Measurements from ENCODE around the gene INSYN2B. TPM values are rescaled to one million over a fixed set of nuclear protein-coding genes. Genes with fewer than 3 reads are reported as not detected.

Gene INSYN2B
- total and polyA plus RNA-seq, 4 donors: 0.10 to 0.63 (median 0.12) TPM; not detected in 1

DNA sequence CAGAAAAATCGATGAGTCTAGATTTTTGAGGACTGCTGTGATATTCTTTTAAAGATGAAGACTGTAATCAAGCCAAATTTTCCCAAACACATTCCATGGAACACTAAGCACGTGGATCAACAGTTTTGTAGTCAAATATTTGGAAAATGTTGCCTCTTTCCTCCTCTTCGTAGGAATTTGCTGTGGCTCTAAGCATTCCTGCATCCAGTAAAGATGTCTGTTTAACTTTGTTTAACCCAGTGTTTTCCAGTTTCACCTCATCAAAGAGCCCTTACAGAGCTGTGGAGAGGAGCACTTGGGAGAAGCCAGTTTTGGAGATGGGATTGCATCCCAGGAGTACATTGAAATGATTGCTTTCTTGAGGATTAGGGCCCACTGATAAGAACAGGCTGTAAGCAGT is 58.9 kb downstream of the INSYN2B start:
- TF ChIP-seq, protein P1, sequence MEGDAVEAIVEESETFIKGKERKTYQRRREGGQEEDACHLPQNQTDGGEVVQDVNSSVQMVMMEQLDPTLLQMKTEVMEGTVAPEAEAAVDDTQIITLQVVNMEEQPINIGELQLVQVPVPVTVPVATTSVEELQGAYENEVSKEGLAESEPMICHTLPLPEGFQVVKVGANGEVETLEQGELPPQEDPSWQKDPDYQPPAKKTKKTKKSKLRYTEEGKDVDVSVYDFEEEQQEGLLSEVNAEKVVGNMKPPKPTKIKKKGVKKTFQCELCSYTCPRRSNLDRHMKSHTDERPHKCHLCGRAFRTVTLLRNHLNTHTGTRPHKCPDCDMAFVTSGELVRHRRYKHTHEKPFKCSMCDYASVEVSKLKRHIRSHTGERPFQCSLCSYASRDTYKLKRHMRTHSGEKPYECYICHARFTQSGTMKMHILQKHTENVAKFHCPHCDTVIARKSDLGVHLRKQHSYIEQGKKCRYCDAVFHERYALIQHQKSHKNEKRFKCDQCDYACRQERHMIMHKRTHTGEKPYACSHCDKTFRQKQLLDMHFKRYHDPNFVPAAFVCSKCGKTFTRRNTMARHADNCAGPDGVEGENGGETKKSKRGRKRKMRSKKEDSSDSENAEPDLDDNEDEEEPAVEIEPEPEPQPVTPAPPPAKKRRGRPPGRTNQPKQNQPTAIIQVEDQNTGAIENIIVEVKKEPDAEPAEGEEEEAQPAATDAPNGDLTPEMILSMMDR (IDR thresholded peaks at IDR 0.05; ENCODE audit: control extremely low read depth, extremely low read depth): no peak
- ATAC-seq (ENCODE audit: insufficient read depth, low FRiP score): no peak
- H3K27ac ChIP-seq (ENCODE audit: low read depth in 1 of 2, low read length in 1 of 2): no peak overlapping the region
- 55 to 77% methylated on average over 3 of the region's 3 CpGs for WGBS, 2 donors
- peaks cover 0 to 3% (median 0%) of the 10 kb centered on the region in 4 donors for H3K36me3 ChIP-seq (ENCODE audit: control insufficient read depth in 4 of 4, insufficient read depth in 4 of 4, low read length in 4 of 4)
- H3K9ac ChIP-seq (ENCODE audit: insufficient read depth in 1 of 2, low read length in 2 of 2): no peak overlapping the region
- no peak overlapping the region for H3K4me3 ChIP-seq
- no peaks in the 10 kb centered on the region for H3K27me3 ChIP-seq (ENCODE audit: control insufficient read depth in 3 of 3, insufficient read depth in 3 of 3, low read length in 2 of 3)
- H3K9me3 ChIP-seq (ENCODE audit: control insufficient read depth in 4 of 4, insufficient read depth in 3 of 4, low read length in 3 of 4): peaks cover 0 to 2% (median 0%) of the 10 kb centered on the region in 4 donors
- no peak for DNase-seq
- H3K4me1 ChIP-seq (ENCODE audit: control insufficient read depth in 5 of 5, insufficient read depth in 5 of 5, low read length in 5 of 5): peaks cover 0 to 16% (median 0%) of the 10 kb centered on the region in 5 donors

DNA sequence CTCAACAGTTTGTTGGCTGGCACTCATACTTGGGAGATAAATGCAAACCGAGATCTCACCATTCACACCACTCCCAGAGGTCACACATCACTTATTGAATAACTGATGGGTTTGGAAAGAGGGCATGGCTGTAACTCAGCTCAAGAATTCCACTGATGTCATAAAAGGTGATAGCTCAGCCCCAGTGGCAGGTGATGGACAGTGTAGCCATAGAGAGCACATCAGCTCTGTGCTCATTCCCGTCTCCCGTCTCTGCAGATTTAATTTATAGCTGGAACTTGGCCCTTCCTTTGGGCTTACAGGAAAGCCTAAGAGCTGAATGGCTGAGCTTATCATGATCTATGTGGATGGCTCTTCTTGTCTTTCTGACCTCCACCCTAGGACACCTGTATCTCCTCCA is 59.8 kb downstream of the INSYN2B start:
- no peak overlapping the region for H3K4me3 ChIP-seq
- WGBS, 2 donors: 87 to 93% methylated on average over 3 of the region's 3 CpGs
- DNase-seq: no peak
- no peak overlapping the region for H3K27ac ChIP-seq (ENCODE audit: low read depth in 1 of 2, low read length in 1 of 2)
- H3K9ac ChIP-seq (ENCODE audit: insufficient read depth in 1 of 2, low read length in 2 of 2): no peak overlapping the region
- no peaks in the 10 kb centered on the region for H3K36me3 ChIP-seq (ENCODE audit: control insufficient read depth in 4 of 4, insufficient read depth in 4 of 4, low read length in 4 of 4)
- no peak for ATAC-seq (ENCODE audit: insufficient read depth, low FRiP score)
- TF ChIP-seq, protein P1 (IDR thresholded peaks at IDR 0.05; ENCODE audit: control extremely low read depth, extremely low read depth): no peak
- no peaks in the 10 kb centered on the region for H3K27me3 ChIP-seq (ENCODE audit: control insufficient read depth in 3 of 3, insufficient read depth in 3 of 3, low read length in 2 of 3)
- peaks cover 0 to 16% (median 0%) of the 10 kb centered on the region in 5 donors for H3K4me1 ChIP-seq (ENCODE audit: control insufficient read depth in 5 of 5, insufficient read depth in 5 of 5, low read length in 5 of 5)
- peaks cover 0 to 2% (median 0%) of the 10 kb centered on the region in 4 donors for H3K9me3 ChIP-seq (ENCODE audit: control insufficient read depth in 4 of 4, insufficient read depth in 3 of 4, low read length in 3 of 4)

DNA sequence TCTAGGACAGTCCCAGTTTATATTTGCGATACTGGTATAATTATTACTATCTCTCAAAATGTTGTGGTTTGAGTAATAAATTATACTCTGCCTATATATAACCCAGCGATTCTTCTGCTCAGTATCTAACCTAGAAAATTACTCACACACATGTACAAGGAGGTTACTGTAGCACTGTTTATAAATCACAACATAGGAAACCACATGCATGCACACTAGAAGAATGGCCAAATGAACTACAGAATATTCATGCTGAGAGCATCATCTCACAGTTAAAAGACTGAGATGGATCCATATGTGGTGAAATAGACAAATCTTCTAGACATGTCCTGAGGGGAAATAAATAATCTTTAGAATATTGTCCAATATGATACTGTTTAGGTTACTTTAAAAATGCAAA is 62.1 kb downstream of the INSYN2B start:
- Histone ChIP-seq H3K27me3 (ENCODE audit: control insufficient read depth in 3 of 3, insufficient read depth in 3 of 3, low read length in 2 of 3) (no peaks in the 10 kb centered on the region), H3K36me3 (ENCODE audit: control insufficient read depth in 4 of 4, insufficient read depth in 4 of 4, low read length in 4 of 4) (no peaks in the 10 kb centered on the region), H3K4me1 (ENCODE audit: control insufficient read depth in 5 of 5, insufficient read depth in 5 of 5, low read length in 5 of 5) (peaks cover 0 to 20% (median 0%) of the 10 kb centered on the region in 5 donors), H3K27ac (ENCODE audit: low read depth in 1 of 2, low read length in 1 of 2) (no peak overlapping the region), H3K4me3 (no peak overlapping the region), H3K9ac (ENCODE audit: insufficient read depth in 1 of 2, low read length in 2 of 2) (no peak overlapping the region), H3K9me3 (ENCODE audit: control insufficient read depth in 4 of 4, insufficient read depth in 3 of 4, low read length in 3 of 4) (peaks cover 0 to 2% (median 0%) of the 10 kb centered on the region in 4 donors)
- DNase-seq (no peak), ATAC-seq (ENCODE audit: insufficient read depth, low FRiP score) (no peak)
- TF ChIP-seq, protein P1 (IDR thresholded peaks at IDR 0.05; ENCODE audit: control extremely low read depth, extremely low read depth): no peak
- WGBS, 2 donors: 79 to 93% methylated on average over 2 of the region's 2 CpGs

DNA sequence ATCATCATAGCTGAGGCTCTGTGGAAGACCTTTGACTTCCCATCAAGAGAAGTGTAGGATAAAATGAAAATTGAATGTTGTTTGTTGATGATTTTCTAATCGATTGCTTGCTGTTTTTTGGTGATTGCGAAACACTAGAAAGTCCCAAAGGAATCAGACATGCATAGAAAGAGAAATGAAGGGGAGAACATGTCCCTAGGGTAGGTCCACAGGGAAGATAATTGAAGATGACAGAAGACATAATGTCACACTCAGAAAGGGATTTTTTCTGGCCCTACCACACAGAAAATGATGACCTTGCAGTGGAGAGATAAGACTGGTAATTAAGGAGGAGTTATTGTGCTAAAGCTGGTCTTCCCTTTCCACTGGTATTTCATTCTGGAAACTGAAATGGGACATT is 62.8 kb downstream of the INSYN2B start:
- TF ChIP-seq, protein P1 (IDR thresholded peaks at IDR 0.05; ENCODE audit: control extremely low read depth, extremely low read depth): no peak
- Histone ChIP-seq H3K27ac (ENCODE audit: low read depth in 1 of 2, low read length in 1 of 2) (no peak overlapping the region), H3K9me3 (ENCODE audit: control insufficient read depth in 4 of 4, insufficient read depth in 3 of 4, low read length in 3 of 4) (peaks cover 0 to 2% (median 0%) of the 10 kb centered on the region in 4 donors), H3K9ac (ENCODE audit: insufficient read depth in 1 of 2, low read length in 2 of 2) (no peak overlapping the region), H3K27me3 (ENCODE audit: control insufficient read depth in 3 of 3, insufficient read depth in 3 of 3, low read length in 2 of 3) (no peaks in the 10 kb centered on the region), H3K36me3 (ENCODE audit: control insufficient read depth in 4 of 4, insufficient read depth in 4 of 4, low read length in 4 of 4) (no peaks in the 10 kb centered on the region), H3K4me1 (ENCODE audit: control insufficient read depth in 5 of 5, insufficient read depth in 5 of 5, low read length in 5 of 5) (peaks cover 0 to 20% (median 0%) of the 10 kb centered on the region in 5 donors), H3K4me3 (no peak overlapping the region)
- no peak for DNase-seq
- 89 to 91% methylated on average over 2 of the region's 2 CpGs for WGBS, 2 donors
- no peak for ATAC-seq (ENCODE audit: insufficient read depth, low FRiP score)
